Activated CD4-positive, alpha-beta T cell treated with anti-CD3 and anti-CD28 coated beads for 4 hours (primary cell): ENCODE data around the gene TAF6L.
"Not testable (repeated sequence)": the region's sequence is repeated elsewhere in the genome, so short reads cannot be mapped to it uniquely, and the experiment has no call there.

Experiments used
- DNase-seq, 2 donors: peaks; one replicate each; pipeline ENCODE4 v3.0.0-alpha.2; 2020

Gene TAF6L

GRCh38 chr11:62771144-62772021, at the start of gene TAF6L:
TAF6L (plus strand) TSS chr11:62771396; CDS start chr11:62775784, 4,388 bp downstream.
- DNase-seq = peak; percentile 91 to 93

GRCh38 chr11:62721994-62722393, 49.2 kb upstream of the TAF6L start:
- no peak for DNase-seq

GRCh38 chr11:62724171-62724570, 47.0 kb upstream of the TAF6L start:
- no peak for DNase-seq

GRCh38 chr11:62725646-62726045, 45.5 kb upstream of the TAF6L start:
- DNase-seq = no peak

- no peak for DNase-seq
Measured at GRCh38 chr11:62726156-62726914, 44.9 kb upstream of the TAF6L start.

GRCh38 chr11:62726915-62727164, 44.4 kb upstream of the TAF6L start:
- no peak for DNase-seq

- DNase-seq = peak; percentile 96 to 98
Measured at GRCh38 chr11:62727165-62727871, 43.9 kb upstream of the TAF6L start, which contains the start of gene HNRNPUL2. HNRNPUL2 (minus strand) TSS chr11:62727457; CDS start chr11:62727156, 301 bp downstream.

GRCh38 chr11:62727872-62728170, 43.4 kb upstream of the TAF6L start:
- peak; percentile 82 to 84 for DNase-seq

- peak; percentile 84 to 88 for DNase-seq
Measured at GRCh38 chr11:62728171-62728988, 42.8 kb upstream of the TAF6L start, which contains the start of gene TTC9C. TTC9C (plus strand) TSS chr11:62728486; CDS start chr11:62728849, 363 bp downstream.

GRCh38 chr11:62730076-62730475, 41.1 kb upstream of the TAF6L start:
- DNase-seq = not testable (repeated sequence)

GRCh38 chr11:62732830-62733229, 38.4 kb upstream of the TAF6L start:
- no peak for DNase-seq

GRCh38 chr11:62737196-62737595, 34.0 kb upstream of the TAF6L start:
- no peak for DNase-seq

GRCh38 chr11:62747475-62748160, 23.6 kb upstream of the TAF6L start:
- no peak for DNase-seq

GRCh38 chr11:62749931-62750330, 21.3 kb upstream of the TAF6L start:
- not testable (repeated sequence) for DNase-seq

GRCh38 chr11:62752177-62752785, 18.9 kb upstream of the TAF6L start:
- DNase-seq = no peak

- no peak for DNase-seq
Measured at GRCh38 chr11:62752994-62753735, 18.0 kb upstream of the TAF6L start.

- DNase-seq = peak; percentile 98
Measured at GRCh38 chr11:62753736-62754603, 17.2 kb upstream of the TAF6L start, which contains the start of gene ZBTB3. ZBTB3 (minus strand) TSS chr11:62754160; CDS start chr11:62753664, 496 bp downstream.

GRCh38 chr11:62755086-62755615, 16.0 kb upstream of the TAF6L start:
- no peak for DNase-seq
